HepG2 (cell line): ENCODE results near the gene DNAJB11. TPM values are rescaled to one million over a fixed set of nuclear protein-coding genes. Genes with fewer than 3 reads are reported as not detected.

Source experiments
- ATF2 ChIP-seq: sonication (generic); formaldehyde crosslinking; IDR thresholded peaks from 2 replicates; pipeline ENCODE4 v1.4.0; 2020; ENCODE audit warnings: missing genetic modification reagents
- ATF3 ChIP-seq: sonication (generic); formaldehyde crosslinking; IDR thresholded peaks from 2 replicates; pipeline ENCODE4 v1.4.0; 2020; ENCODE audit warnings: missing genetic modification reagents
- FOXO1 ChIP-seq: sonication (generic); formaldehyde crosslinking; IDR thresholded peaks from 2 replicates; pipeline ENCODE4 v1.4.0; 2020; ENCODE audit warnings: missing genetic modification reagents
- GTF2F1 ChIP-seq: fragments of 150-350 bp; IDR thresholded peaks from 2 replicates; pipeline ENCODE4 v1.6.1; 2014; ENCODE audit warnings: low read length
- KDM5B ChIP-seq: sonication (generic); formaldehyde crosslinking; IDR thresholded peaks from 2 replicates; pipeline ENCODE4 v1.4.0; 2020; ENCODE audit warnings: missing genetic modification reagents, mild to moderate bottlenecking, borderline replicate concordance
- NFE2L2 ChIP-seq: fragments of 150-350 bp; IDR thresholded peaks from 2 replicates; pipeline ENCODE4 v1.6.1; 2014; ENCODE audit warnings: low read length
- NFIB ChIP-seq: sonication (generic); formaldehyde crosslinking; IDR thresholded peaks from 2 replicates; pipeline ENCODE4 v1.9.0; 2021; ENCODE audit warnings: missing genetic modification reagents, mild to moderate bottlenecking, borderline replicate concordance
- PAXIP1 ChIP-seq: sonication (generic); formaldehyde crosslinking; conservative IDR thresholded peaks from 2 replicates; pipeline ENCODE4 v1.4.0; 2020; ENCODE audit warnings: mild to moderate bottlenecking, missing genetic modification reagents, moderate library complexity
- RFX3 ChIP-seq: IDR thresholded peaks from 2 replicates; pipeline ENCODE4 v1.6.1; 2016; ENCODE audit warnings: missing biosample characterization, missing genetic modification reagents
- SALL2 ChIP-seq: sonication (generic); formaldehyde crosslinking; IDR thresholded peaks from 2 replicates; pipeline ENCODE4 v1.8.1; 2023; ENCODE audit warnings: mild to moderate bottlenecking, missing genetic modification reagents, inconsistent platforms
- SMYD3 ChIP-seq: sonication (generic); formaldehyde crosslinking; IDR thresholded peaks from 2 replicates; pipeline ENCODE4 v1.8.1; 2023; ENCODE audit warnings: mild to moderate bottlenecking, missing genetic modification reagents
- SRSF9 ChIP-seq: fragments of 200-400 bp; formaldehyde crosslinking; IDR thresholded peaks from 2 replicates; pipeline ENCODE4 v1.6.1; 2018; ENCODE audit warnings: borderline replicate concordance, mild to moderate bottlenecking, low read depth, low read length; ENCODE audit not compliant: insufficient read depth, poor library complexity, severe bottlenecking
- SRY ChIP-seq: sonication (generic); formaldehyde crosslinking; IDR thresholded peaks from 2 replicates; pipeline ENCODE4 v1.8.0; 2022; ENCODE audit warnings: mild to moderate bottlenecking, missing genetic modification reagents
- STAT5B ChIP-seq: sonication (generic); formaldehyde crosslinking; IDR thresholded peaks from 2 replicates; pipeline ENCODE4 v1.4.0; 2020; ENCODE audit warnings: missing genetic modification reagents
- TERF1 ChIP-seq: sonication (generic); formaldehyde crosslinking; IDR thresholded peaks from 2 replicates; pipeline ENCODE4 v1.8.0; 2022; ENCODE audit warnings: mild to moderate bottlenecking, missing genetic modification reagents, moderate library complexity
- ZFP1 ChIP-seq: IDR thresholded peaks from 2 replicates; pipeline ENCODE4 v1.6.1; 2016
- ZNF225 ChIP-seq: sonication (generic); formaldehyde crosslinking; IDR thresholded peaks from 2 replicates; pipeline ENCODE4 v1.4.0; 2020; ENCODE audit warnings: mild to moderate bottlenecking, missing genetic modification reagents
- ZNF256 ChIP-seq: sonication (generic); formaldehyde crosslinking; conservative IDR thresholded peaks from 2 replicates; pipeline ENCODE4 v1.4.0; 2020; ENCODE audit warnings: missing genetic modification reagents
- polyA plus RNA-seq, 8 experiments: library from polyadenylated mRNA; depleted of rRNA in 3 of 8; stranded (reverse) in 7 of 8; unstranded in 1 of 8; fragments of >200 nt; fragmentation: Illumina TruSeq in 4 of 8; extraction: Trizol in 4 of 8; gene quantifications; 2 replicates each; pipeline versions ENCODE4 v1.2.1 to v1.2.3, GENCODE V29; 2011 to 2016; ENCODE audit warnings: low read depth in 4 of 8, missing spikeins in 1 of 8, mixed read lengths in 1 of 8; ENCODE audit not compliant: insufficient read depth in 1 of 8
- total RNA-seq, 5 experiments: library from RNA; depleted of rRNA; stranded (reverse); fragments of >200 nt; fragmentation: Illumina TruSeq; extraction: Trizol; gene quantifications; 2 replicates each; pipeline ENCODE4 v1.2.3, GENCODE V29; 2016; ENCODE audit warnings: low read depth in 1 of 5
- TF ChIP-seq, protein P1 (sequence below): IDR thresholded peaks from 2 replicates; pipeline ENCODE4 v1.6.1; 2016; ENCODE audit warnings: missing compliant biosample characterization, missing genetic modification reagents, borderline replicate concordance
- TF ChIP-seq, protein P2 (sequence below): IDR thresholded peaks from 2 replicates; pipeline ENCODE4 v1.6.1; 2016; ENCODE audit warnings: low read depth, control low read depth
- TF ChIP-seq, protein P3 (sequence below): sonication (generic); formaldehyde crosslinking; IDR thresholded peaks from 2 replicates; pipeline ENCODE4 v1.8.0; 2022; ENCODE audit warnings: mild to moderate bottlenecking, missing genetic modification reagents, borderline replicate concordance

DNAJB11 gene
- total and polyA plus RNA-seq, 2 of the 13 experiments (the other 11 are each of a cell fraction or from before 2014, with no cell fraction given), result 41.0 to 132 TPM

- TF ChIP-seq, protein P1, sequence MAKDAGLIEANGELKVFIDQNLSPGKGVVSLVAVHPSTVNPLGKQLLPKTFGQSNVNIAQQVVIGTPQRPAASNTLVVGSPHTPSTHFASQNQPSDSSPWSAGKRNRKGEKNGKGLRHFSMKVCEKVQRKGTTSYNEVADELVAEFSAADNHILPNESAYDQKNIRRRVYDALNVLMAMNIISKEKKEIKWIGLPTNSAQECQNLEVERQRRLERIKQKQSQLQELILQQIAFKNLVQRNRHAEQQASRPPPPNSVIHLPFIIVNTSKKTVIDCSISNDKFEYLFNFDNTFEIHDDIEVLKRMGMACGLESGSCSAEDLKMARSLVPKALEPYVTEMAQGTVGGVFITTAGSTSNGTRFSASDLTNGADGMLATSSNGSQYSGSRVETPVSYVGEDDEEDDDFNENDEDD (CRISPR knock-in tag), result no peak
- TF ChIP-seq GTF2F1, result no peak
- TF ChIP-seq ZNF256 (CRISPR knock-in tag), result no peak
- TF ChIP-seq ATF3, result no peak
- no peak for TF ChIP-seq FOXO1 (CRISPR knock-in tag)
- TF ChIP-seq RFX3 (CRISPR knock-in tag), result no peak
- no peak for TF ChIP-seq NFIB (CRISPR knock-in tag)
- no peak for TF ChIP-seq SRSF9
- no peak for TF ChIP-seq STAT5B
- TF ChIP-seq PAXIP1 (CRISPR knock-in tag), result no peak
- no peak for TF ChIP-seq TERF1 (CRISPR knock-in tag)
- TF ChIP-seq, protein P2, sequence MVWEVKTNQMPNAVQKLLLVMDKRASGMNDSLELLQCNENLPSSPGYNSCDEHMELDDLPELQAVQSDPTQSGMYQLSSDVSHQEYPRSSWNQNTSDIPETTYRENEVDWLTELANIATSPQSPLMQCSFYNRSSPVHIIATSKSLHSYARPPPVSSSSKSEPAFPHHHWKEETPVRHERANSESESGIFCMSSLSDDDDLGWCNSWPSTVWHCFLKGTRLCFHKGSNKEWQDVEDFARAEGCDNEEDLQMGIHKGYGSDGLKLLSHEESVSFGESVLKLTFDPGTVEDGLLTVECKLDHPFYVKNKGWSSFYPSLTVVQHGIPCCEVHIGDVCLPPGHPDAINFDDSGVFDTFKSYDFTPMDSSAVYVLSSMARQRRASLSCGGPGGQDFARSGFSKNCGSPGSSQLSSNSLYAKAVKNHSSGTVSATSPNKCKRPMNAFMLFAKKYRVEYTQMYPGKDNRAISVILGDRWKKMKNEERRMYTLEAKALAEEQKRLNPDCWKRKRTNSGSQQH (CRISPR knock-in tag), result no peak
- TF ChIP-seq SALL2 (CRISPR knock-in tag), result no peak
- no peak for TF ChIP-seq ATF2 (CRISPR knock-in tag)
- no peak for TF ChIP-seq ZFP1 (CRISPR knock-in tag)
- TF ChIP-seq, protein P3, sequence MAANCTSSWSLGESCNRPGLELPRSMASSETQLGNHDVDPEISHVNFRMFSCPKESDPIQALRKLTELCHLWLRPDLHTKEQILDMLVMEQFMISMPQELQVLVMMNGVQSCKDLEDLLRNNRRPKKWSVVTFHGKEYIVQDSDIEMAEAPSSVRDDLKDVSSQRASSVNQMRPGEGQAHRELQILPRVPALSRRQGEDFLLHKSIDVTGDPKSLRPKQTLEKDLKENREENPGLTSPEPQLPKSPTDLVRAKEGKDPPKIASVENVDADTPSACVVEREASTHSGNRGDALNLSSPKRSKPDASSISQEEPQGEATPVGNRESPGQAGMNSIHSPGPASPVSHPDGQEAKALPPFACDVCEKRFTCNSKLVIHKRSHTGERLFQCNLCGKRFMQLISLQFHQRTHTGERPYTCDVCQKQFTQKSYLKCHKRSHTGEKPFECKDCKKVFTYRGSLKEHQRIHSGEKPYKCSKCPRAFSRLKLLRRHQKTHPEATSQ (CRISPR knock-in tag), result no peak
- TF ChIP-seq SRY (CRISPR knock-in tag), result peak; percentile 74; the same call in 1 of the 2 replicates
- no peak for TF ChIP-seq NFE2L2
- no peak for TF ChIP-seq SMYD3 (CRISPR knock-in tag)
- TF ChIP-seq KDM5B, result no peak
- TF ChIP-seq ZNF225 (CRISPR knock-in tag), result no peak
Measured at GRCh38 chr3:186619787-186620212, 49.3 kb downstream of the DNAJB11 start (continued).
